OCI-LY3 (cell line): ENCODE data around the gene ABCD3.

Experiments
- CTCF ChIP-seq: fragments of 200-600, 300-600 bp; sonication (generic); IDR thresholded peaks from 2 replicates; pipeline ENCODE4 v1.5.1; 2014; ENCODE audit warnings: antibody characterized with exemption, low read length, low read depth
- EZH2phosphoT487 ChIP-seq: fragments of 200-600 bp; shearing (Covaris generic); IDR thresholded peaks from 2 replicates; pipeline ENCODE4 v1.6.1; 2018; ENCODE audit warnings: antibody characterized with exemption, mixed run types, low read depth

DNA sequence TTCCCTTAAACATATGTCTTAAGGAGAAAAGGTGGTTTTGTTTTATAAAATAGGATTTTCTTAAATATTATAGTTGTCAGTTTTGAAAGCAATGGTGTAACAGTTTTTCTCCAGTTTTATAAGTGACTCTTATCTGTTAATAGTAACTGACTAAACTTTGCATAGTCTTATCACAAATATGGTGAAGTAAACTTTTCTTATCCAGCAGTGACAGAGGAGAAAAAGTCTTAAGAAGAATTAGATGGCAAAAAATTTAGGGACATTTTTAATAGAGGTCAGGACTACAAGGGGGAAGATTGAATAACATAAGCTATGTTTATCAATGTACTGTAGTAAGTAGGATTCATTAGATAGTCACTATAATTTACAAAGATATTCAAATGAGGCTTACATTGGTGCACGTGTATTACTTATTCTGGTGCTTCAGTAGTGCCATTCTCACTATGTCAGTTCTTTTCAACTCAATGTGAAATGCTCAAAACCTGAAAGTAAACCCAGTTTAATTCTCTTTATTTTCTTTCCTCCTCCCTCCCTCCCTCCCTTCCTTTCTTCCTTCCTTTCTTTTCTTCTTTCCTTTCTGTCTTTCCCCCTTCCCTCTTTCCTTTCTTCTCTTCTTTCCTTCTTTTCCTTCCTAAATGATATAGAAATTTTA is 97.2 kb downstream of the ABCD3 start:
- TF ChIP-seq CTCF = no peak
- TF ChIP-seq EZH2phosphoT487 = no peak
